ENCODE measurements around the gene RNFT2. TPM values are rescaled to one million over a fixed set of nuclear protein-coding genes. Genes with fewer than 3 reads are reported as not detected.

The RNFT2 gene
- total RNA-seq, 2 experiments from 2014 or later, result 13.0 to 15.8 TPM

DNA sequence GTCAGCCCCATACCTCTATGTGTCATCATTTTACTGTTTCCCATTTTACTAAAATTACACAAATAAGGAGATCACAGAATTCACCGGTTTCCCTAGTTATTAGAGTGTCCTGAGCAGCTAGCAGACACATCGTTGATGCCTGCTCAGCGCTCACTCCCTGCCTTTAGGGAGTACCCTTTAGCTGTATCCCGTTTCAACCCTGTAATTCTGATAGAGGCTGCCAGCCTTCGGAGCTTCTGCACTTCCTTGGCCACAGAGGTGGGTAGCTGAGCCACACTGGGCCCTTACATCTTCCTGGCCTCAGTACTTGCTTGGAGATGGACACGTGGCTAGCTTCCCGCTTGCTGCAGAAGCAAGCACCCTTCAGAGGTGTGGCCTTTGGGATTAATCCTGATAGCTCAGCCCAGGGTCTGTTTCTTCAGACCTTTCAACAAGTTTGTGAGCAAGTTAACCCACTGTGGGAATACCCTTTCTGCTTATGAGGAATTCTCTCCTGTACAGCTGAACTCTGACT lies 158.4 kb downstream of the RNFT2 start:
- no peaks in the 10 kb centered on the region for H3K4me1 Mint-ChIP-seq (ENCODE audit: low read depth)
- no peak overlapping the region for H3K4me3 Mint-ChIP-seq
- no peaks in the 10 kb centered on the region for H3K36me3 Mint-ChIP-seq (ENCODE audit: low read depth)
- intact Hi-C loops (cut with micrococcal nuclease), result no loop called here
- H3K27me3 Mint-ChIP-seq (ENCODE audit: low read depth), result no peaks in the 10 kb centered on the region
- CTCF ChIA-PET, result no interaction called here
- DNase-seq, result no peak
- no peak overlapping the region for H3K27ac Mint-ChIP-seq
- H3K9me3 Mint-ChIP-seq, result no peaks in the 10 kb centered on the region

GRCh38 chr12:116897476-116897875 lies 159.4 kb downstream of the RNFT2 start:
- CTCF ChIA-PET, result no interaction called here
- Mint-ChIP-seq H3K27ac (no peak overlapping the region), H3K27me3 (ENCODE audit: low read depth) (peaks cover 5% of the 10 kb centered on the region), H3K36me3 (ENCODE audit: low read depth) (no peaks in the 10 kb centered on the region), H3K4me1 (ENCODE audit: low read depth) (no peaks in the 10 kb centered on the region), H3K9me3 (no peaks in the 10 kb centered on the region), H3K4me3 (no peak overlapping the region)
- no peak for DNase-seq
- intact Hi-C loops (cut with micrococcal nuclease), result no loop called here

- Mint-ChIP-seq H3K27ac (no peak overlapping the region), H3K27me3 (ENCODE audit: low read depth) (peaks cover 5% of the 10 kb centered on the region), H3K9me3 (no peaks in the 10 kb centered on the region), H3K4me1 (ENCODE audit: low read depth) (no peaks in the 10 kb centered on the region), H3K36me3 (ENCODE audit: low read depth) (no peaks in the 10 kb centered on the region), H3K4me3 (no peak overlapping the region)
- intact Hi-C loops (cut with micrococcal nuclease), result no loop called here
- DNase-seq, result no peak
- CTCF ChIA-PET, result no interaction called here
These were observed 160.6 kb downstream of the RNFT2 start for GRCh38 chr12:116898669-116899068.

GRCh38 chr12:116901612-116902011 lies 163.5 kb downstream of the RNFT2 start:
- Mint-ChIP-seq H3K9me3 (no peaks in the 10 kb centered on the region), H3K4me3 (no peak overlapping the region), H3K36me3 (ENCODE audit: low read depth) (no peaks in the 10 kb centered on the region), H3K27me3 (ENCODE audit: low read depth) (peaks cover 5% of the 10 kb centered on the region), H3K4me1 (ENCODE audit: low read depth) (no peaks in the 10 kb centered on the region), H3K27ac (no peak overlapping the region)
- CTCF ChIA-PET, result interaction anchor here (0.7 kb wide), 1 partner anchor 176 kb away, joined by 3 read pairs; no protein-coding TSS in a partner anchor
- intact Hi-C loops (cut with micrococcal nuclease), result no loop called here
- DNase-seq, result no peak

Other genes starting within 250 kb of the RNFT2 start
- gene MAP1LC3B2, start 178.9 kb upstream of the RNFT2 start, total RNA-seq, result 1 to 10 TPM; 1.2 to 1.5 TPM
- 10 to 100 TPM; 14.8 to 16.9 TPM for gene SPRING1, start 246 bp upstream of the RNFT2 start, total RNA-seq
- gene HRK, start 143.1 kb downstream of the RNFT2 start, total RNA-seq, result not detected
- 1 to 10 TPM; 6.4 to 6.5 TPM for gene FBXW8, start 172.6 kb downstream of the RNFT2 start, total RNA-seq

Measured in activated naive CD4-positive, alpha-beta T cell treated with anti-CD3 and anti-CD28 coated beads for 36 hours (primary cell).